Breast epithelium (tissue), 4 donors: ENCODE measurements around the gene KRT7. TPM values are rescaled to one million over a fixed set of nuclear protein-coding genes. Genes with fewer than 3 reads are reported as not detected.

ENCODE experiments used
- DNase-seq, 2 donors: peaks; one replicate each; pipeline ENCODE4 v3.0.0-alpha.2; 2019; ENCODE audit warnings: low spot score in 2 of 2
- H3K27ac ChIP-seq, 2 donors: fragments of 200-600 bp; sonication (generic) in 1 of 2; one replicate each; pipeline ENCODE4 v1.5.1; 2016 to 2019; ENCODE audit warnings: mild to moderate bottlenecking in 1 of 2
- H3K27me3 ChIP-seq, 2 donors: fragments of 200-600 bp; sonication (generic) in 1 of 2; one replicate each; pipeline versions ENCODE4 v1.5.1 to v1.6.0; 2017 to 2019; ENCODE audit warnings: control low read depth in 1 of 2, mild to moderate bottlenecking in 1 of 2
- H3K36me3 ChIP-seq: fragments of 200-600 bp; one replicate; pipeline ENCODE4 v1.5.1; 2019
- H3K4me1 ChIP-seq, 2 donors: fragments of 200-600 bp; sonication (generic); one replicate each; pipeline ENCODE4 v1.5.1; 2016 to 2019; ENCODE audit warnings: control low read depth in 1 of 2
- H3K4me3 ChIP-seq, 3 donors: fragments of 200-600 bp; sonication (generic); 1 replicate in 2 of 3; 2 replicates in 1 of 3; pipeline ENCODE4 v1.5.1; 2016 to 2019; ENCODE audit warnings: mild to moderate bottlenecking in 3 of 3, moderate library complexity in 2 of 3
- H3K9me3 ChIP-seq, 2 donors: fragments of 200-600 bp; sonication (generic) in 1 of 2; one replicate each; pipeline ENCODE4 v1.5.1; 2016 to 2019; ENCODE audit warnings: control low read depth in 1 of 2
- CTCF ChIP-seq, 3 donors: fragments of 450-650 bp; IDR thresholded peaks; one replicate each; pipeline ENCODE4 v1.5.1; 2016 to 2017; ENCODE audit warnings: antibody characterized with exemption in 3 of 3, mild to moderate bottlenecking in 3 of 3, moderate library complexity in 3 of 3
- POLR2A ChIP-seq: fragments of 450-650 bp; IDR thresholded peaks from one replicate; pipeline ENCODE4 v1.6.1; 2016; ENCODE audit warnings: antibody characterized with exemption, mild to moderate bottlenecking, moderate library complexity
- POLR2AphosphoS5 ChIP-seq, 3 donors: sonication (generic); formaldehyde crosslinking; IDR thresholded peaks; one replicate each; pipeline ENCODE4 v1.6.1; 2017; ENCODE audit warnings: antibody characterized with exemption in 3 of 3
- intact Hi-C: fragments of 100-400 bp; cut with DNase I; formaldehyde crosslinking; loops from one replicate; pipeline ENCODE4 v1.15.1; 2023; ENCODE audit warnings: low total_unique reads
- total RNA-seq, 3 donors: library from RNA; depleted of rRNA; stranded (reverse); fragments of >200 nt; gene quantifications; one replicate each; pipeline ENCODE4 v1.1.0, GENCODE V29; 2016

The KRT7 gene
- total RNA-seq, 3 donors from 2014 or later: 4.2 to 1,051 (median 358) TPM

- DNase-seq: no peak
- peak overlapping the region; percentile 73 to 84 for H3K27ac ChIP-seq
These were observed 16.9 kb upstream of the KRT7 start for GRCh38 chr12:52216100-52216499.

DNA sequence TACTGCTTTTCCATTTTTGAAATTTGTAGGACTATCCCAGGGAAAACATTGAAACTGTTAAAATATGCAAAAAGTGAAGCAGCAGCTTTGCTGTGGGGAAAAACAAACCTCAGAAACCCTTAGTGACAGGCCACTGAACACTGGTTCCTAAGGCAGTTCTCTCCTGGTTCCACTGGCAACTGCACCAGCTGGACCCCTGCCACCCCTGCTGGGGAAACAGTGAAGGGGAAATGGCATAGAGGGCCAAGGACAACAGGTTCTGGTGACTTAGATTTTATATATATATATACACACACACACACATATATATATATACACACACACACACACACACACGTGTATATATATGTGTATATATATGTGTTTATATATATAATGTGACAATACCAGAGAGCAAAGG is 16.2 kb upstream of the KRT7 start:
- peak; percentile 75 to 82 for DNase-seq
- intact Hi-C loops: loop anchor here (10.0 kb wide), 1 partner anchor 72 kb away; no protein-coding TSS in a partner anchor
- H3K9me3 ChIP-seq: no peaks in the 10 kb centered on the region
- H3K4me3 ChIP-seq: no peak overlapping the region
- no peaks in the 10 kb centered on the region for H3K27me3 ChIP-seq
- H3K27ac ChIP-seq: peak overlapping the region; percentile 73 to 84
- H3K4me1 ChIP-seq: peaks cover 7 to 26% of the 10 kb centered on the region in 2 donors
- no peaks in the 10 kb centered on the region for H3K36me3 ChIP-seq
- TF ChIP-seq POLR2A (no peak), CTCF (IDR thresholded peaks at IDR 0.05) (peak in 2 of 3 donors; percentile 22 to 51)

More at GRCh38 chr12:52216100-52216499, 16.9 kb upstream of the KRT7 start:
- intact Hi-C loops: loop anchor here (10.0 kb wide), 1 partner anchor 71 kb away; no protein-coding TSS in a partner anchor
- peaks cover 7 to 25% of the 10 kb centered on the region in 2 donors for H3K4me1 ChIP-seq
- no peak overlapping the region for H3K4me3 ChIP-seq
- H3K27me3 ChIP-seq: no peaks in the 10 kb centered on the region
- H3K36me3 ChIP-seq: no peaks in the 10 kb centered on the region
- no peaks in the 10 kb centered on the region for H3K9me3 ChIP-seq
- TF ChIP-seq POLR2AphosphoS5 (IDR thresholded peaks at IDR 0.05) (no peak), POLR2A (no peak), CTCF (IDR thresholded peaks at IDR 0.05) (no peak)

DNA sequence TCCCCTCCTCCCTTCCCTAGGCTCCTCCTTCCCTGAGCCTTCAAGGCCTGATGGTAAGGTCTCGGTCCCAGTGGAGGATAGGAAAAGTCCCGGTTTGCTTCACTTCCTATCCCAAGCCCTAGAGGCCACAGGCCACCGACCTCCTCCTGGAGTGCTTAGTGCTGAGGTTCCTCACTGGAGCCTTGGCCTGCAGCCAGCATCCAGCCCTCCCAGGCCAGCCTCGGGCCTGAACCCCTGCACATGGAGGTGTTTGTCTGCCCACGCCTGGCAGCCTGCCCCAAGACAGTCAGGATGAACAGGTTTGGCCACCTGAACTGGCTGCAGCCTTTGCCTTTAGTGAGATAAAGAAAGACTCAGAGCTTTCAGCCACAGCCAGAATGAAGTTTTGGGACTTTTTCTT is 15.8 kb upstream of the KRT7 start:
- Histone ChIP-seq H3K27me3 (no peaks in the 10 kb centered on the region), H3K4me1 (peaks cover 7 to 30% of the 10 kb centered on the region in 2 donors), H3K27ac (peak overlapping the region; percentile 73 to 84), H3K36me3 (no peaks in the 10 kb centered on the region), H3K9me3 (no peaks in the 10 kb centered on the region), H3K4me3 (no peak overlapping the region)
- intact Hi-C loops: loop anchor here (10.0 kb wide), 1 partner anchor 72 kb away; no protein-coding TSS in a partner anchor
- DNase-seq: peak; percentile 95 to 96
- TF ChIP-seq POLR2A (no peak), CTCF (IDR thresholded peaks at IDR 0.05) (peak in 2 of 3 donors; percentile 4 to 6), POLR2AphosphoS5 (IDR thresholded peaks at IDR 0.05) (peak; percentile 70 to 94 (median 87))

GRCh38 chr12:52218001-52218400 is 15.0 kb upstream of the KRT7 start:
- Histone ChIP-seq H3K27ac (peak overlapping the region; percentile 73 to 84), H3K36me3 (no peaks in the 10 kb centered on the region), H3K9me3 (no peaks in the 10 kb centered on the region), H3K27me3 (no peaks in the 10 kb centered on the region), H3K4me1 (peaks cover 7 to 30% of the 10 kb centered on the region in 2 donors), H3K4me3 (no peak overlapping the region)
- intact Hi-C loops: loop anchor here (10.0 kb wide), 1 partner anchor 73 kb away; no protein-coding TSS in a partner anchor
- DNase-seq: no peak
- TF ChIP-seq POLR2AphosphoS5 (IDR thresholded peaks at IDR 0.05): no peak
- TF ChIP-seq CTCF (IDR thresholded peaks at IDR 0.05): no peak
- no peak for TF ChIP-seq POLR2A

- no peaks in the 10 kb centered on the region for H3K9me3 ChIP-seq
These were observed 12.6 kb upstream of the KRT7 start for GRCh38 chr12:52220477-52220876.

More at GRCh38 chr12:52220477-52220876, 12.6 kb upstream of the KRT7 start:
- peak overlapping the region; percentile 21 to 84 for H3K27ac ChIP-seq
- no peak overlapping the region for H3K4me3 ChIP-seq
- H3K27me3 ChIP-seq: no peaks in the 10 kb centered on the region
- no peaks in the 10 kb centered on the region for H3K36me3 ChIP-seq
- TF ChIP-seq POLR2AphosphoS5 (IDR thresholded peaks at IDR 0.05) (no peak), POLR2A (no peak), CTCF (IDR thresholded peaks at IDR 0.05) (no peak)
- DNase-seq: no peak
- H3K4me1 ChIP-seq: peaks cover 7 to 18% of the 10 kb centered on the region in 2 donors
- intact Hi-C loops: no loop called here
